HG03460 (cell line): ENCODE measurements around the gene FLYWCH1.

Experiments used
- ATAC-seq: cut with Tn5 transposase; IDR thresholded peaks from one replicate; pipeline ENCODE4 v1.9.1; 2021; ENCODE audit not compliant: unreplicated experiment

FLYWCH1 gene

DNA sequence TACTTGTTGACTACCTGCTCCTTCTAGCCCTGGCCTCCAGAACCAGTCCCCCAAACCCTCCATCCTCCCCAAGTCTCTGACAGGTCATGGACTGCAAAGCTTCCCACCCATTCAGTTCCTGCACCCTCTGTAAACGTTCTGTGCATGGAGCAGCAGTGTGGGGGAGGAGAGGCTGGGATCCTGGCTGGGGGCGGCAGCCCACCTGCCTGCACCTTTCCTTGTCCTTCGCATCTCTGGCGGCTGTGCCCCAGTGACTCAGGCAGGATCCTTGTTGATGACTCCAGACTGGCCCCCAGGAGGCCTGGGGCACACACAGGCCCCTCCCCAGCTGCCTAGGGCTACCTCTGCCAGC, 70.1 kb downstream of the FLYWCH1 start:
- no peak for ATAC-seq

DNA sequence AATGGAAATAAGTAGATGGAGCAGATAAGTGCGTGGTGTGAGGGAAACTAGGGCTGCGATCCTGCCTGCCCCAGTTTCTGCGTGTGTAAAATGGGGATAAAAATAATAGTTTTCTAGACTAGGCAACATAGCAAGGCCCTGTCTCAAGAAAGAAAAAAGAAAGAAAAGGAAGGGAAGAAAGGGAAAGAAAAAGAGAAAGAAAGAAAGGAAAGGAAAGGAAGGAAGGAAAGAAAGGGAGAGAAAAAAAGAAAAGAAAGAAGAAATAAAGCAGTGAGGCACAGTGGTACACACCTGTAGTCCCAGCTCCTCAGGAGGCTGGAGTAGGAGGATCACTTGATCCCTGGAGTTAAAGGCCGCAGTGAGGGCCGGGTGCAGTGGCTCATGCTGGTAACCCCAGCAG, 70.7 kb downstream of the FLYWCH1 start:
- no peak for ATAC-seq

DNA sequence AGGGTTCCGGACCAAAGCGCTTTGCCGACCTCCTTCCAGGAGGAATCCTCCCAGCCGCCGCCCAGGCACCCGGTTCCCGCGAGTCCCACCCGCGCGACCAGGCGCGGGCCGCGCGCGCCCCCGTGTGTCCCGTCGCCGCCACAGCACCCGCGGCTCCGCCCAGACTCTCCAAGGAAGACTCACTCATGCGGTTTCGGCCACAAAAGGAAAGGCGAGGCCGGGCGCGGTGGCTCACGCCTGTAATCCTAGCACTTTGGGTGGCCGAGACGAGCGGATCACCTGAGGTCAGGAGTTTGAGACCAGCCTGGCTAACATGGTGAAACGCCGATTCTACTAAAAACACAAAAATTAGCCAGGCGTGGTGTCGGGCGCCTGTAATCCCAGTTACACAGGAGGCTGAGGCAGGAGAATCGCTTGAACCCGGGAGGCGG, 72.0 kb downstream of the FLYWCH1 start:
- no peak for ATAC-seq

DNA sequence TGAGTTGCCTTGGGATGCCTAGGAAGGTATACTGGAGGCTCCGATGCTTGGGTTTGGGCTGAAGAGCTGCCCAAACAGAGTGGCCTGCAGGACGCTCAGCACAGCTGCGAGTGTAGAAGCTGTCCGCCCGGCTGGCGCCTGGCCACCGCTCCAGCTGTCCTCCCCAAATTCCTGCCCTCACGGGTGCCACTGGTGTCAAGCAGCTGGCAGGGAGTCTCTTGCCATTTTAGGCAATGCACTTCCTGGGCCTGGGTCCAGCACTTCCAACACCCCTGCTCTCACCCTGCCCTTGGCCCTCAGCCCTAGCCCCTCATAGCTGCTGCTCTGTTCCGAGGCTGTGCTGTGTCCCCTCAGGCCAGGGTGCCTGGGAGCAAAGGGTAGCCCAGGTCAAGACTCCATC, 73.7 kb downstream of the FLYWCH1 start:
- no peak for ATAC-seq

DNA sequence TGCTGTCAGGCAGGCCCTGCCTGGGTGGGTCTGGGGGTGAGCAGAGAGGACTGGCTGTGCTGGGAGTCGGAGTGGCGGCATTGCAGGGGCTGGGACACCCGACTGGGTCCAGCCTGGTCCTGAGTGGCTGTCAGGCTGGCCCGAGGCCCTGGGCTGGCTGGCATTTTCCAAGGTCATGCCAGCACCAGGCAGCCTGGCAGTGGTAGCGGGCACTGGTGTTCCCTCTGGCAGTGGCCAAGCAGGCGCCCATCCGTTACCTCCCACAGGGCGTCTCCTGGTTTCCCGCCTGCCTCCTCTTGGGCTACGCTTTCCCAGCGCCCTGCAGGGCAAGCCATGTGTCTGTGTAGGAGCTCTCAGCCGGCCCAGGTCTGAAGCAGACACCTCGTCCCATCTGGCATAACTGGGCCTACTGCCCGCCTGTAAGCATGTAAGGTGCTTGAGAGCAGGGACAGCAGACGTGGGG, 74.2 kb downstream of the FLYWCH1 start:
- no peak for ATAC-seq

DNA sequence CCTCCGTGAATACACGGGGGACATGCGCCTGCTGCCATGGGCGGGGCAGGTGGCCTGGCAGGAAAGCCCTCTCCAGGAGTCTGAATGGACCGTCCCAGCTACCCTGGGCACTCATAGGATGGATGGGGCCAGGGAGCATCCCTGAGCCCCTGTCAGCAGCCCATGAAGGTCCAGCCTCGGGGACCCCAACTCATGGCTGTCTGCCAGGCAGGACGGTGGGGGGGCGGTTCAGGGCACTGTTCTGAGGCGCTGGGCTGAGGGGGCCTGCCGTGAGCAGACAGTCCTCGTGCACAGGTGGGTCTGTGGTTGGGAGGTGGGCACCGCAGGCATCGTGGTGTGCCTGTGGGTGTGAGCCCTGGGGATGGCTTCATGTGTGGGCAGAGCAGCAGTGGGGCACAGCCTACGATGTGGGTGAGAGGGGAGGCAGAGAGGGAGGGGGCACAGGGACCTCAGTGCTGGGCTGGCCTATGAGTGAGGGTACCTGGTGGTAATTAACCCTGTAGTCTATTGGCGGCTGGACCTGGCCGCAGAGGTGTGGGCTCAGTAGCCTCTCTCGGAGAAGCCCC, 75.0 kb downstream of the FLYWCH1 start:
- ATAC-seq = no peak

DNA sequence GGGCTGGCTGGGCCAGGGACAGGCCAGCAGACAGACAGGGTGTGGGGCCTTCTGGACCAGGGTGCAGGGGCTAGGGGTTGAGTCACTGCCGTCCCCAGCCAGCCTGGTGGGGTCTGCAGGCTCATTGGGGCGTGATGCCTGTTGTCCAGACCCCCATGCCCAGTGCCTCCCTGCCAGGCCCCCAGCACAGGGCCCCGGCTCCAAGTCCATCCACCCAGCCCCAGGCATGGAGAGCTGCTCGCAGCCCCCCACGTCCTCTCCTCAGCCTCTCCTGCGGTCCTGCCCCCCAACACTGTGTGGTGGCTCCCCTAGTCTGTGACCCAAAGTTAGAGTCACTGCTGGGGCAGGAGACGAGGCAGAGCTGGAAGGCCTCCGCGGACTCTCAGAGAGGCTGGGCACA, 75.6 kb downstream of the FLYWCH1 start:
- no peak for ATAC-seq

DNA sequence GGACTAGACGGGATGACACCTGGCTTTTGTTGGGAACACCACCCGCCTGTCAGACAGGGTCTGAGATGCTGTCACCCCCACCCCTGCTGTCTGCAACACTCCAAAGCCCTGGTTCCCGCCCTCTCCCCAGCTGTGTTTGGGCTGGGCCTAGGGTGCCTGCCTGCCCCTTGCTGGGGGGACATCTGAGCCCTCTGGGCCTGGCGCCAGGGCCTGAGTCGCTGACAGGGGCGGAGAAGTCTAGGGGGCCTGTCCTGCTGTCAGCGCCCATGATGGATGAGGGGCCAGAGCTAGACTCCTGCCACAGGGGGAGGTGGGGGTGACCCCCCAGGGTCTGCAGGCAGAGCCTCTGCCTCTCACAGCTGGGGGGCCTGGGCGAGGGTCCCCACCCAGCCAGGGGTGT, 76.1 kb downstream of the FLYWCH1 start:
- ATAC-seq = no peak

DNA sequence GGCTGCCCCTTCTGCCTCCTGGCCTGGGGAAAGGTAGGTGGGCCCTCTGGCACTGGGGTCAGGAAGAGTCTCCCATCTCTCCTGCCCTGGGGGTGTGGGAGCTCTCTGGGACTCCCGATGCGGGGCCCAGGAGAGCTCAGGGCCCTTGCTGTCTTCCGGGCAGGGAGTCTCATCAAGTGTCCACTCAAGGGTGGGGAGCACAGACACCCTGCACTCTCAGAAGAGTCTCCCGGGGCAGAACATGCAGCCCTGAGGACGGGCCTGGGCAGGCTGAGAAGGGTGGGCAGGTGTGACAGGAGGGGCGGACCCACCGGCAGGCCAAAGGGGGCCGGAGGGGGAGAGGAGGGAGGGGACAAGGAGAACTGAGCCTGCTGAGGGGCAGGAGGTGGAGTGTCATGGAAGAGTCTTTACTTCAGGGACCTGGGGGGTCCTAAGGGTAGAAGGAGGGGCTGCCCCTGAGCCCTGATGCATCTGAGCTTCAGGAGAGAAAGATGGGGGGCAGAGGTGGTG, 76.9 kb downstream of the FLYWCH1 start:
- ATAC-seq = no peak

DNA sequence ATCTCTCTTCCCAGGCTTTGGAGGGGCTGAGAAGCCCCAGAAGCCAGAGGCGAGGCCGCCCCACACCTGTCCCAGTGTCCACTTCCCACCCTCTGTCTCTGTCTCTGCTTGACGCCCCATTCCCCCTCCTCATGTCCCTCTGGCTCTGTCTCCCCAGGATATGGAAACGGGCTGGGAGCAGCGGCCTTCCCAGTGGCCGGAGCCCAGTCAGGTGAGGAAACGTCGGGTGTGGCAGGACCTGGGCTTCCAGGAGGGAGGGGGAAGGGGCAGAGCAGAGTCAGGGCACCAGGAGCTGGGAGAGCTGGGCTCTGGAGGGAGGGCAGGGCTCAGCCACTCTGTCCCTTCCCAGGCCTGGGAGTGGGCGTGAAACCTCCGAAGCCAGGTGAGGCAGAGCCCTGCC, 79.2 kb downstream of the FLYWCH1 start:
- ATAC-seq = no peak

DNA sequence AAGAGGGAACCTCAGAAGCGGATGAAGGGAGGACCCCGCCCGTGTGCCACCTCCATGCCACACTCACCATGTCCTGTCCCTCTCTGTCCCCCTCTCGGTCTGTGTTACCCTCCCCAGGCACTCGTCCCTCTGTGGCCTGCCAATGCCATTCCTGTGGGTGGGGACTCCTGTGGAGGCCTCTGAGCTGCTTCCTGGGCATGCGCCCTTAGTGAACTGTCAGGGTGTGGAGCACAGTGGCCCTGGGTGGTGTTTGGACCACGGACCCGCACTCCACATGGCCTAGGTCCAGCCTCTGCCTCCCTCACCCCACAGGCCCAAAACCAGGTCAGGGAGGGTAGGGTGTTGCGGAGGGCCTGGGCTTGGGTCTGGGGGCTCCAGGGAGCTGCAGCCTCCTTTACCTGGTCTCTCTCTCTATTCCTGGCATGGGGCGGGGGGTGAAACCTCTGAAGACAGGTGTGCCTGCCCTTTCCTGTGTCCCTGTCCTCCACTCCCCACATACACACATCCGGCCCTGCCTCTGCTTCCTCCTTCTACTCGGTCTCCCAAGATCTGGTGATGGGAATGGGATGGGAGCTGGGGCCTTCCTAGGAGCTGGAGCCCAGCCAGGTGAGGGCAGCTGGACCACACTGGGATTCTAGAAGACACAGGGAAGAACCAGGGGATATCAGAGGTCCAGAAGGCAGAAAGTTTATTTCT, 80.0 kb downstream of the FLYWCH1 start:
- no peak for ATAC-seq

DNA sequence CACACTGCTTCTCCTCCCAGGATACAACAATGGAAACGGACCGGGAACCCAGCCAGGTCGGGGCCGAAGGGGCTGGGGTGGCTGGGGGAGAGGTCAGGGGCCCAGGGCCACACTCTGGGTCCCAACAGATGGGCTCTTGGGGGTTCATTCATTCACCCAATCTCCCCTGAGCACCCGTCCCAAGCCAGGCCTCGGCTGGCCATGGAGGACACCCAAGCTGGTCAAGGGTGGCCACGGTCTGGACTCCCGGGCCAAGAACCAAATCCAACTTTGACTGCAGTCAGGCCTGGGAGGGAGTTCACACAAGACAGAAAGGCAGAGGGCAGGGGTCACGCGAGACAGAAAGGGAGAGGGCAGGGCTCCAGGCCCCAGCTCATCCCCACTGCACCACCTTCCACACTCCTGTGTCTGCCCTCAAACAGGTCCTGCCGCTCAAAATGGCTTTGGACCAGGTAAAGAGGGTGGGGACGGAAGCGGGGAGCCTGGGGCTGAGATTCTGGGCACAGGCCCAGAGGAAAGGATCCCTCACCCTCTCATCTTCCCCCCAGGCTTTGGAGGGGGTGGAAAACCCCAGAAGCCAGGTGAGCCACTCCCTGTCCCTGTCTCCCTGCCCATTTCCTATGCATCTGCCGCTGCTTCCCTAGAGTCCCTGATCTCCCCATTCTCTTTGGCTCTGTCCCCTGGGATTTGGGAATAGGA, 80.8 kb downstream of the FLYWCH1 start:
- no peak for ATAC-seq

DNA sequence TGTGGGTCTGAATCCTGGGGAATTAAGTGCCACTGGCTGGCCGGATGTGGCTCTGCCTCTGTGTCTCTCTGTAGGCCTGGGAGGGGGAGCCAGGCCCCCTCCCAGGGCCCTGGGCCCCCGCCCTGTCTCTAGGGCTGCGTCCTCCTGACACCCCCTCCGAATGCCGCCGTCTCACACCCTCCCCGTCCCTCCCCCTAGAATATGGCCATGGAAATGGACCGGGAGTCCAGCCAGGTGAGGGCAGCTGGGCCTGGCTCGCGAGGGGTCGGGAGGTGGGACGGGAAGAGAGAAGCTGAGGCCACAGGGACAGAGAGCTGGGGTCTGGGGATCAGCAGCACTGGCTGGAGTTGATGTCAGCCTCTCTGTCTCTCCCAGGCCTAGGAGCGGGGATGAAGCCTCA, 84.6 kb downstream of the FLYWCH1 start:
- no peak for ATAC-seq

DNA sequence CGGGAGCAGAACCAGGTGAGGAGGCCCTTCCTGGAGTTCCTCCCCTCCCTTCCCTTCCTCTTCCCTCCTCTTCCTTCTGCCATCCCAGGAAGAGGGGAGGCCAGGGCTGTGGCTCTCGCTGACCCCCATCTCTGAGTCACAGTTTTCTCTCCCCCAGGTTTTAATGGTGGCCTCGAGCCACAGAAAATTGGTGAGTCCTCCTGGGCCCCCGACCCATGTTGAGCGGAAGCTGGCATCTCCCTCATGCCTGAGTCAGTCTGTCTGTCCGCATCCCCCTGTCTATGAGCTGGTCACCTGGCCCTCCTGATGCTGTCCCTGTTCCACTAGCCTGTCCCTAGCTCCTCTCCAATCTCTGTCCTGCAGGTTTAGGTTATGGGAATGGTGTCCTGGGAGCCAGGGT, 88.2 kb downstream of the FLYWCH1 start:
- no peak for ATAC-seq

DNA sequence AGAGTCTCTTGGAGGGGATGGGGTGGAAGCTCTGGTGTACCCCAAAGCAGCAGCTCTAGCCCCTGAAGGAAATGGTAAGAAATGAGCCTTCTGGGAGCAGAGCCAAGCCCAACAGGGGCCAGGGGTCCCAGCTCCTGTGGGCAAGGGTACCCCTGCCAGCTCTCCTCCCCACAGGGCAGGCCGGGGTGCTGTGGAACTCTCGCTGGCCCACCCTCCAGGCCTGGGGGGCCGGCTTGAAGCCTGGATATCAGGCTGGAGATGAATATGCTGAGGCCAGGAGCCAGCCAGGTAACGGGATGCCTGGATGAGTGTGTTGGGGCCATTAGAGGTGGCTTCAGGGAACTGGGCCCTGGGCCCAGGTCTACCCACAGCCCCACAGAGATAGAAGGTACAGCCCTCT, 88.8 kb downstream of the FLYWCH1 start:
- no peak for ATAC-seq
